ENCODE data around the gene SOHLH1. TPM values are rescaled to one million over a fixed set of nuclear protein-coding genes. Genes with fewer than 3 reads are reported as not detected.

SOHLH1 gene
- polyA plus RNA-seq, 1 of the 3 experiments (the other 2 are of a cell fraction) = not detected

DNA sequence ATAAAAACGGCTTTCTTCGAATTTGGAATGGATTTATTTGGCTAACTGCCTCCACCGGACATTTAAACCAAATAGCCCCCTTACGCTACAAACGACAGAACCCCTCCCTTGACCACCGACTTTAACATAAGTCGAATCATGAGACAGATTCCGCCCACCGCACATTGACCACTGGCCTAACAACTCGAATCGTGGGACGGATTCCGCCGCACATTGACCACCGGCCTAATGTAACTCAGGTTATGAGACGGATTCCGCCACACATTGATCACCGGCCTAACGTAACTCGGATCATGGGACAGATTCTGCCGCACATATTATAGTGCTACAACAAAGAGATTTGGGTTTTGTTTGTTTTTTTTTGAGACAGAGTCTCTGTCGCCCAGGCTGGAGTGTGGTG, 38.9 kb downstream of the SOHLH1 start:
- H3K4me1 ChIP-seq (ENCODE audit: control insufficient read depth in 1 of 2, insufficient read depth in 2 of 2, low read depth in 1 of 2, low read length in 1 of 2) = peaks cover 0 to 2% of the 10 kb centered on the region in 2 experiments; a peak in 1 of 4 replicates
- no peak for TF ChIP-seq GABPA (IDR thresholded peaks at IDR 0.05; ENCODE audit: low read depth)
- no peak for TF ChIP-seq SMC3 (IDR thresholded peaks at IDR 0.05; ENCODE audit: low read depth, low read length)
- TF ChIP-seq EZH2phosphoT487 (IDR thresholded peaks at IDR 0.05; ENCODE audit: borderline replicate concordance, low read depth) = no peak
- TF ChIP-seq USF1 (IDR thresholded peaks at IDR 0.05; ENCODE audit: borderline replicate concordance, low read depth) = no peak
- TF ChIP-seq ELF1 (IDR thresholded peaks at IDR 0.05) = no peak
- TF ChIP-seq, protein P1, sequence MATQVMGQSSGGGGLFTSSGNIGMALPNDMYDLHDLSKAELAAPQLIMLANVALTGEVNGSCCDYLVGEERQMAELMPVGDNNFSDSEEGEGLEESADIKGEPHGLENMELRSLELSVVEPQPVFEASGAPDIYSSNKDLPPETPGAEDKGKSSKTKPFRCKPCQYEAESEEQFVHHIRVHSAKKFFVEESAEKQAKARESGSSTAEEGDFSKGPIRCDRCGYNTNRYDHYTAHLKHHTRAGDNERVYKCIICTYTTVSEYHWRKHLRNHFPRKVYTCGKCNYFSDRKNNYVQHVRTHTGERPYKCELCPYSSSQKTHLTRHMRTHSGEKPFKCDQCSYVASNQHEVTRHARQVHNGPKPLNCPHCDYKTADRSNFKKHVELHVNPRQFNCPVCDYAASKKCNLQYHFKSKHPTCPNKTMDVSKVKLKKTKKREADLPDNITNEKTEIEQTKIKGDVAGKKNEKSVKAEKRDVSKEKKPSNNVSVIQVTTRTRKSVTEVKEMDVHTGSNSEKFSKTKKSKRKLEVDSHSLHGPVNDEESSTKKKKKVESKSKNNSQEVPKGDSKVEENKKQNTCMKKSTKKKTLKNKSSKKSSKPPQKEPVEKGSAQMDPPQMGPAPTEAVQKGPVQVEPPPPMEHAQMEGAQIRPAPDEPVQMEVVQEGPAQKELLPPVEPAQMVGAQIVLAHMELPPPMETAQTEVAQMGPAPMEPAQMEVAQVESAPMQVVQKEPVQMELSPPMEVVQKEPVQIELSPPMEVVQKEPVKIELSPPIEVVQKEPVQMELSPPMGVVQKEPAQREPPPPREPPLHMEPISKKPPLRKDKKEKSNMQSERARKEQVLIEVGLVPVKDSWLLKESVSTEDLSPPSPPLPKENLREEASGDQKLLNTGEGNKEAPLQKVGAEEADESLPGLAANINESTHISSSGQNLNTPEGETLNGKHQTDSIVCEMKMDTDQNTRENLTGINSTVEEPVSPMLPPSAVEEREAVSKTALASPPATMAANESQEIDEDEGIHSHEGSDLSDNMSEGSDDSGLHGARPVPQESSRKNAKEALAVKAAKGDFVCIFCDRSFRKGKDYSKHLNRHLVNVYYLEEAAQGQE (IDR thresholded peaks at IDR 0.05; ENCODE audit: low read depth, low read length) = no peak
- no peak for TF ChIP-seq IRF3 (IDR thresholded peaks at IDR 0.05; ENCODE audit: low read depth, low read length)
- TF ChIP-seq CHD2 (IDR thresholded peaks at IDR 0.05; ENCODE audit: low read length, partially characterized antibody) = no peak
- TF ChIP-seq EP300 (IDR thresholded peaks at IDR 0.05; ENCODE audit: borderline replicate concordance in 1 of 2, low read depth in 1 of 2, low read length in 1 of 2) = no peak
- no peak for TF ChIP-seq YY1 (IDR thresholded peaks at IDR 0.05; ENCODE audit: low read depth)
- no peak for TF ChIP-seq RAD21 (IDR thresholded peaks at IDR 0.05; ENCODE audit: low read length)
- no peak for TF ChIP-seq NRF1 (IDR thresholded peaks at IDR 0.05; ENCODE audit: low read depth, low read length)
- TF ChIP-seq ZBTB33 (IDR thresholded peaks at IDR 0.05; ENCODE audit: borderline replicate concordance, low read depth) = no peak
- TF ChIP-seq MXI1 (IDR thresholded peaks at IDR 0.05; ENCODE audit: low read depth, low read length) = no peak
- TF ChIP-seq, protein P2, sequence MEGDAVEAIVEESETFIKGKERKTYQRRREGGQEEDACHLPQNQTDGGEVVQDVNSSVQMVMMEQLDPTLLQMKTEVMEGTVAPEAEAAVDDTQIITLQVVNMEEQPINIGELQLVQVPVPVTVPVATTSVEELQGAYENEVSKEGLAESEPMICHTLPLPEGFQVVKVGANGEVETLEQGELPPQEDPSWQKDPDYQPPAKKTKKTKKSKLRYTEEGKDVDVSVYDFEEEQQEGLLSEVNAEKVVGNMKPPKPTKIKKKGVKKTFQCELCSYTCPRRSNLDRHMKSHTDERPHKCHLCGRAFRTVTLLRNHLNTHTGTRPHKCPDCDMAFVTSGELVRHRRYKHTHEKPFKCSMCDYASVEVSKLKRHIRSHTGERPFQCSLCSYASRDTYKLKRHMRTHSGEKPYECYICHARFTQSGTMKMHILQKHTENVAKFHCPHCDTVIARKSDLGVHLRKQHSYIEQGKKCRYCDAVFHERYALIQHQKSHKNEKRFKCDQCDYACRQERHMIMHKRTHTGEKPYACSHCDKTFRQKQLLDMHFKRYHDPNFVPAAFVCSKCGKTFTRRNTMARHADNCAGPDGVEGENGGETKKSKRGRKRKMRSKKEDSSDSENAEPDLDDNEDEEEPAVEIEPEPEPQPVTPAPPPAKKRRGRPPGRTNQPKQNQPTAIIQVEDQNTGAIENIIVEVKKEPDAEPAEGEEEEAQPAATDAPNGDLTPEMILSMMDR (IDR thresholded peaks at IDR 0.05) = no peak
- no peak for TF ChIP-seq PBX3 (IDR thresholded peaks at IDR 0.05)
- no peaks in the 10 kb centered on the region for H3K9me3 ChIP-seq
- H3F3A ChIP-seq (replicated peaks; ENCODE audit: insufficient read depth) = no peaks in the 10 kb centered on the region
- no peak for DNase-seq
- ChIA-PET POLR2A (no interaction called here), CTCF (no interaction called here)
- no peaks in the 10 kb centered on the region for H3K27me3 ChIP-seq (ENCODE audit: insufficient read depth)
- no peak overlapping the region for H3K27ac ChIP-seq (ENCODE audit: low read depth in 2 of 2, low read length in 1 of 2)
- no peaks in the 10 kb centered on the region for H4K20me1 ChIP-seq (ENCODE audit: insufficient read depth)
- H3K4me2 ChIP-seq = no peak overlapping the region
- H2AFZ ChIP-seq (ENCODE audit: low read depth) = no peak overlapping the region
- no peak overlapping the region for H3K4me3 ChIP-seq (ENCODE audit: low read depth in 2 of 2, low read length in 1 of 2)
- no peaks in the 10 kb centered on the region for H3K9me2 ChIP-seq
- H3K36me3 ChIP-seq (replicated peaks in 1 of 2; ENCODE audit: control insufficient read depth in 1 of 2, insufficient read depth in 2 of 2, low read length in 1 of 2) = no peaks in the 10 kb centered on the region
- H3K9ac ChIP-seq = no peak overlapping the region
- no peaks in the 10 kb centered on the region for H3K79me2 ChIP-seq (ENCODE audit: insufficient read depth)
- 81% methylated on average over 22 of the region's 22 CpGs for WGBS (ENCODE audit: low lambda C conversion rate)

Data from SK-N-SH (cell line).